Esophagus muscularis mucosa (tissue), 4 donors: ENCODE results near the gene EXOC3L4. TPM values are rescaled to one million over a fixed set of nuclear protein-coding genes. Genes with fewer than 3 reads are reported as not detected.

ENCODE experiments used
- DNase-seq: peaks from one replicate; pipeline ENCODE4 v3.0.0-alpha.2; 2017; ENCODE audit errors: extremely low spot score
- H3K27ac ChIP-seq, 4 donors: fragments of 200-600 bp; sonication (generic); replicated peaks in 1 of 4; 1 replicate in 3 of 4; 2 replicates in 1 of 4; pipeline ENCODE4 v1.5.1; 2016 to 2019; ENCODE audit warnings: mild to moderate bottlenecking in 1 of 4
- H3K27me3 ChIP-seq, 4 donors: fragments of 200-600 bp; sonication (generic); one replicate each; pipeline versions ENCODE4 v1.5.1 to v1.6.0; 2016 to 2019
- H3K36me3 ChIP-seq, 4 donors: fragments of 200-600 bp; sonication (generic); one replicate each; pipeline ENCODE4 v1.5.1; 2016 to 2019
- H3K4me1 ChIP-seq, 4 donors: fragments of 200-600 bp; sonication (generic); one replicate each; pipeline ENCODE4 v1.5.1; 2016 to 2019
- H3K4me3 ChIP-seq, 4 donors: fragments of 200-600 bp; sonication (generic); 1 replicate in 2 of 4; 2 replicates in 2 of 4; pipeline ENCODE4 v1.5.1; 2016 to 2019; ENCODE audit warnings: mild to moderate bottlenecking in 4 of 4, moderate library complexity in 1 of 4
- H3K9me3 ChIP-seq, 4 donors: fragments of 200-600 bp; sonication (generic); 1 replicate in 3 of 4; 2 replicates in 1 of 4; pipeline ENCODE4 v1.5.1; 2016 to 2019
- EP300 ChIP-seq: sonication (generic); formaldehyde crosslinking; IDR thresholded peaks from one replicate; pipeline ENCODE4 v1.6.1; 2017; ENCODE audit warnings: antibody characterized with exemption
- POLR2A ChIP-seq: fragments of 450-650 bp; IDR thresholded peaks from one replicate; pipeline ENCODE4 v1.6.1; 2017; ENCODE audit warnings: antibody characterized with exemption, moderate library complexity, mild to moderate bottlenecking, low read depth
- POLR2AphosphoS5 ChIP-seq, 2 donors: sonication (generic); formaldehyde crosslinking; IDR thresholded peaks; one replicate each; pipeline ENCODE4 v1.6.1; 2017; ENCODE audit warnings: antibody characterized with exemption in 2 of 2
- WGBS: methylation state at CpG from one replicate; pipeline ENCODE4 v1.1.5; 2018; 5-methylcytosine and 5-hydroxymethylcytosine counted together
- intact Hi-C: fragments of 100-400 bp; cut with DNase I; formaldehyde crosslinking; loops from one replicate; pipeline ENCODE4 v1.15.1; 2023
- total RNA-seq, 4 donors: library from RNA; depleted of rRNA; stranded (reverse); fragments of >200 nt; gene quantifications; one replicate each; pipeline versions ENCODE4 v1.1.0 to v1.2.1, GENCODE V29; 2016
- TF ChIP-seq, protein P1 (sequence below), 3 experiments: fragments of 200-600 bp in 2 of 3; fragments of 450-650 bp in 1 of 3; sonication (generic) in 2 of 3; IDR thresholded peaks; one replicate each; pipeline ENCODE4 v1.5.1; 2017 to 2019; ENCODE audit warnings: antibody characterized with exemption in 3 of 3, mild to moderate bottlenecking in 2 of 3, moderate library complexity in 1 of 3

EXOC3L4 gene
- total RNA-seq, 4 donors from 2014 or later = 0.42 to 2.0 (median 1.2) TPM

DNA sequence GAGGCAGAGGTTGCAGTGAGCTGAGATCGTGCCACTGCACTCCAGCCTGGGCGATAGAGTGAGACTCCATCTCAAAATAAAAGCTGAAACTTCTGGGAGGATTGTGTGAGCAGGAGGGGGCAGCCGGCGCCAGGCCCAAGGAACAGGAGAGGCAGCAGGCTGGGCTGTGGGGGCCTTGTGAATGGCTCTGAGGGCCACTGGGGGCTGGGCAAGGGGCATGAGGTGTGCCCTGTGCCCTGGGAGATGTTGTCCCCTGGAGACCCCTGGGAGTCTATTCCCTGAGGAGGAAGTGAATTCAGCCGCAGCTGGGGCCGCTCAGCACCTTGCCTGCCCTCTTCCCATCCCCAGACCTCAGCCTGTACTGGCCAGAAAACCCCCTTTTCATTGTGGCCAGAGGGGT is 5.6 kb upstream of the EXOC3L4 start:
- Histone ChIP-seq H3K4me3 (no peak overlapping the region), H3K4me1 (peaks cover 6 to 25% (median 20%) of the 10 kb centered on the region in 4 donors), H3K27me3 (peaks cover 5 to 39% (median 12%) of the 10 kb centered on the region in 4 donors), H3K27ac (no peak overlapping the region), H3K36me3 (no peaks in the 10 kb centered on the region), H3K9me3 (no peaks in the 10 kb centered on the region)
- WGBS = 84% methylated on average over 4 of the region's 6 CpGs
- TF ChIP-seq EP300 = no peak
- TF ChIP-seq POLR2A = no peak
- TF ChIP-seq, protein P1, sequence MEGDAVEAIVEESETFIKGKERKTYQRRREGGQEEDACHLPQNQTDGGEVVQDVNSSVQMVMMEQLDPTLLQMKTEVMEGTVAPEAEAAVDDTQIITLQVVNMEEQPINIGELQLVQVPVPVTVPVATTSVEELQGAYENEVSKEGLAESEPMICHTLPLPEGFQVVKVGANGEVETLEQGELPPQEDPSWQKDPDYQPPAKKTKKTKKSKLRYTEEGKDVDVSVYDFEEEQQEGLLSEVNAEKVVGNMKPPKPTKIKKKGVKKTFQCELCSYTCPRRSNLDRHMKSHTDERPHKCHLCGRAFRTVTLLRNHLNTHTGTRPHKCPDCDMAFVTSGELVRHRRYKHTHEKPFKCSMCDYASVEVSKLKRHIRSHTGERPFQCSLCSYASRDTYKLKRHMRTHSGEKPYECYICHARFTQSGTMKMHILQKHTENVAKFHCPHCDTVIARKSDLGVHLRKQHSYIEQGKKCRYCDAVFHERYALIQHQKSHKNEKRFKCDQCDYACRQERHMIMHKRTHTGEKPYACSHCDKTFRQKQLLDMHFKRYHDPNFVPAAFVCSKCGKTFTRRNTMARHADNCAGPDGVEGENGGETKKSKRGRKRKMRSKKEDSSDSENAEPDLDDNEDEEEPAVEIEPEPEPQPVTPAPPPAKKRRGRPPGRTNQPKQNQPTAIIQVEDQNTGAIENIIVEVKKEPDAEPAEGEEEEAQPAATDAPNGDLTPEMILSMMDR (IDR thresholded peaks at IDR 0.05) = no peak
- no peak for TF ChIP-seq POLR2AphosphoS5 (IDR thresholded peaks at IDR 0.05)
- no peak for DNase-seq
- intact Hi-C loops = no loop called here

DNA sequence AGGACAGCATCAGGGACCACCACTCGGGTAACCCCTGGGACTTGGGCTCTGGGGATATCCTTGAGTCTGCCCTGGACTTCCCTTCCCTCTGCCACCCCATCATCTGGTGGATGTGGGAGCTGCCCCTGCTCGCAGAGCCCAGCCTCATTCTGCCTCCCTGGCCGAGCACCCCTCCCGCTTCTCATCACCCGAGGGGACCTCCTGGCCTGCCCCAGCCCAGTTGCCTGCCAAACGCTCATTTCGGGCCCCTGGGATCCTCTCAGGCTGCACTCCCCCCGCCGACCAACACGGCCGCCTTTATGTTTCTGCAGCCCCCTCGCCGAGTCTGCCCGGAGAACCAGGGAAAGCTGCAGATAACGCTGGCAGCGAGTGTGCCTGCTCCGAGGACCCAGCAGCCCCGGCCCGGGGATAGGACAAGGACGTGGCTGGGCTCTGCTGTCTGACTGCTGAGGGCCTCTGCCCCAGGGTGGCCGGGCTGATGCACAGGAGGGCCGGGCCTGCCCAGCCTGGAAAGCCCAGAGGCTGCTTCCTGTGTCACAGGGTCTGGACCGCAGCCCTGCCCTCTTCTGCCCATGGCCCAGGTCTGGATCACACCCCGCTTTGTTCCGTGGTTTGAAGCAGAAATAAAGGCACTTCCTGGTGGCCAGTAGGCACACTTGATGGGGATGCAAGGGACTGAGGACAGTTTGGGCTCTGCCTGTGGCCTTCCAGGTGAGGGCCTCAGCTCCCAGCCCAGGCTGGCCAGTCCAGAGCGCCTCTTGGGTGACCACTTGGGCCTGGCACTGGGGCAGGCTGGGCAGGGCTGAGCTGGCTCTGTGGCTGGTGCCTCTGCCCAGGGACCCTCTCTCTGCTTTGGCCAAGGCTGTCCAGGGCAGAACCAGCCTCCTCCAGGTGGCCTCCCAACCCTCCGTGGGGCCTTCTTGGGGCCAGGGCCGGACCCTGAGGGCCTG is 4.9 kb upstream of the EXOC3L4 start:
- intact Hi-C loops = no loop called here
- DNase-seq = no peak
- no peaks in the 10 kb centered on the region for H3K36me3 ChIP-seq
- WGBS = 89% methylated on average over 16 of the region's 28 CpGs
- TF ChIP-seq POLR2A (no peak), POLR2AphosphoS5 (IDR thresholded peaks at IDR 0.05) (no peak), EP300 (no peak)
- TF ChIP-seq, protein P1 (IDR thresholded peaks at IDR 0.05) = no peak
- H3K9me3 ChIP-seq = no peaks in the 10 kb centered on the region
- no peak overlapping the region for H3K27ac ChIP-seq
- peaks cover 0 to 31% (median 8%) of the 10 kb centered on the region in 4 donors for H3K27me3 ChIP-seq
- peaks cover 6 to 28% (median 21%) of the 10 kb centered on the region in 4 donors for H3K4me1 ChIP-seq
- no peak overlapping the region for H3K4me3 ChIP-seq

DNA sequence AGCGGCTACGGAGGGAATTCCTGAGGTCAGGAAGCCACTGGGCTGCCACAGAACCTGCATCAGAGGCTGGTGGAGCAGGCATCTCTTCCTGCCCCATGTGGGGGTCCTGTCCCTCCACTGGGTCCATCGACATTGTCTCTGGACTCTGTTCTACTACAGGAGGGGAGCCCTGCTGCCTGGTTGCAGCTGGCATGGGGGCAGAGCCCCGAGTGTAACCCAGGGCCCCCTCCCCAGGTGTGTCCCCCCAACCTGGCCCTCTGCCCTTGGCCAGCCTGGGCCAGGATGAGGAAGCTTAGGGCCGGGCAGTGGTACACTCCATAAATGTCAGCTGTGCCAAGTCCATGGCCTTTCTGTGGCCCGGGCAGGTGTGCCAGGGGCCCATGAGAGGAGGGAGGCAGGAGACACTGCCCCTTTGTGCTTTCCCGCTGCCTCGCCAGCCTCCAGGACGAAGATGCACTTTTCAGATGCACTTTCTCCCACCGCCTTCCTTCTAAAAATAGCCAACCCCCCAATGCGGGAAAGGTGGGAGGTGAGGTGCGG is 4.0 kb upstream of the EXOC3L4 start:
- 78% methylated on average over 12 of the region's 12 CpGs for WGBS
- intact Hi-C loops = no loop called here
- H3K4me3 ChIP-seq = peak overlapping the region in 1 of 4 donors; percentile 58
- H3K9me3 ChIP-seq = no peaks in the 10 kb centered on the region
- TF ChIP-seq POLR2A = no peak
- no peaks in the 10 kb centered on the region for H3K36me3 ChIP-seq
- no peak overlapping the region for H3K27ac ChIP-seq
- DNase-seq = no peak
- peaks cover 6 to 33% (median 26%) of the 10 kb centered on the region in 4 donors for H3K4me1 ChIP-seq
- peaks cover 0 to 22% (median 5%) of the 10 kb centered on the region in 4 donors for H3K27me3 ChIP-seq

DNA sequence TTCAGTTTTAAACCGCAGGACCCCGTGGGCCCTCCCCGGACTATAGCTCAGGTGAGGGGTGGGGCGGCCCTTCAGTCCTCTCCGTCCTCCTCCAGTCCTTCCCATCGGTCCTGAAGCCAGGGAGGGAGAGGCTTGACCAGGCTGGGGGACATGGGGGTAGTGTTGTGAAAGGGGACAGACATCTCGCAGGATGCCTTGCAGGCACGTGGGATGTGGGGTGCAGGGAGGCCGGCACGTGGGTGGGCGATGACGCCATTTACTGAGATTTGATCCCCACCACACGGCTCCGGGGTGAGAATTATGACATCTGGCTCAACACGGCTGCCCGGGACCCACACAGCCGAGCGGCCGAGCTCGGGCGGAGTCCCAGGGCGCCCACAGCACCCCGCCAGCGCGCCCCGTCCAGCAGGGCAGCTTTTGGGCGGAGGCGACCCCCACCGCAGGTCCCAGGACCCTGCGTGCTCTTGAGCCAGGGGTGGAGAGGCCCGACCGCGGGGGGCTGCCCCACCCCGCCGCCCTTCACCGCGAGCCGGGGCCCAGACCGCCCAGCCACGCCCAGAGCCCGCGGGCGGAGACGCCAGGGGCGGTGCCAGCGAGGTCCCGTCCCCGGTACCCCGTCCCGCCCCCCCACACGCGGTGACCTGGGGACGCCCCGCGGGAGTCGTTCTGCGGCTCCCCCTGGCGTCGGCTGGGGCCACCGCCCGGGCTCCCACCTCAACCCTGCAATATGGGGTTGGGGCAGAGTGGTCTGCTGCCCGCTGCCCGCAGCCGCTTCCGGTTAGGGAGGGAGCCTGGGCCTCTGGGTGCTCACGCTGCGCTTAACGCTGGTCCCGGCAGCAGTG is 3.3 kb upstream of the EXOC3L4 start:
- Histone ChIP-seq H3K4me1 (peaks cover 6 to 33% (median 26%) of the 10 kb centered on the region in 4 donors), H3K27ac (peak overlapping the region; percentile 31 to 54 (median 46)), H3K4me3 (peak overlapping the region; percentile 58 to 74 (median 60)), H3K9me3 (no peaks in the 10 kb centered on the region), H3K27me3 (peaks cover 0 to 15% (median 3%) of the 10 kb centered on the region in 4 donors), H3K36me3 (no peaks in the 10 kb centered on the region)
- DNase-seq = no peak
- intact Hi-C loops = no loop called here
- TF ChIP-seq, protein P1 (IDR thresholded peaks at IDR 0.05) = peak; percentile 49 to 66 (median 57)
- TF ChIP-seq POLR2A = no peak
- WGBS = 8% methylated on average over 30 of the region's 69 CpGs
